GM06990 (cell line): ENCODE results near the gene RBM28.

Experiments used
- DNase-seq: peaks from one replicate; pipeline ENCODE4 v3.0.0-alpha.2; 2011; ENCODE audit not compliant: insufficient read length; ENCODE audit errors: extremely low read depth
- H3K27me3 ChIP-seq: replicated peaks from 2 replicates; pipeline ENCODE4 v1.6.0; 2011; ENCODE audit warnings: low read length; ENCODE audit not compliant: control insufficient read depth, insufficient read depth
- H3K36me3 ChIP-seq: 2 replicates; pipeline ENCODE4 v1.5.1; 2011; ENCODE audit warnings: low read length; ENCODE audit not compliant: control insufficient read depth, insufficient read depth
- H3K4me3 ChIP-seq: replicated peaks from 2 replicates; pipeline ENCODE4 v1.5.1; 2011; ENCODE audit warnings: low read depth, mild to moderate bottlenecking, control low read depth, low read length
- CTCF ChIP-seq: IDR thresholded peaks from 2 replicates; pipeline ENCODE4 v1.5.1; 2011; ENCODE audit warnings: low read length, control low read depth, mild to moderate bottlenecking, inconsistent platforms; ENCODE audit not compliant: insufficient read depth, poor library complexity, severe bottlenecking

Gene RBM28

GRCh38 chr7:128389085-128389617, 45.4 kb upstream of the RBM28 start:
- H3K27me3 ChIP-seq: no peaks in the 10 kb centered on the region
- peak; percentile 5 for TF ChIP-seq CTCF
- H3K36me3 ChIP-seq: peaks cover 11% of the 10 kb centered on the region
- no peak for DNase-seq
- H3K4me3 ChIP-seq: no peak overlapping the region

DNA sequence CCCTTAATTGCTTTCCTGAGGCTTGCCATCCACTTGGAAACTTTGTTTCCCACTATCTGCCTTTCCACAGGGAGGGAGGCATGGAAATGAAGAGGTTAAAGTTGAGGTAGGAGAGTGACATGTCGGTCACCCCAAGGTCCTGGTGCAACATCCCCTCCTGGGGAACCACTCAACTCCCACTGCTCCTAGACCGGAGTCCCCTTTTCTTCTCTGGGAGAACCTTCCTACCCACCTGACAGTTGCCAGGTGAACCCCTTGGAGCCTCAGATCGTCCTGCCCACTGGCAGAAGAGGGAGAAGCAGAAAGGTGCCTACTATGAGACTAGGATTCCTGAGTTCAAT, 44.4 kb upstream of the RBM28 start:
- DNase-seq: no peak
- Histone ChIP-seq H3K27me3 (no peaks in the 10 kb centered on the region), H3K4me3 (no peak overlapping the region), H3K36me3 (peaks cover 4% of the 10 kb centered on the region)
- no peak for TF ChIP-seq CTCF

DNA sequence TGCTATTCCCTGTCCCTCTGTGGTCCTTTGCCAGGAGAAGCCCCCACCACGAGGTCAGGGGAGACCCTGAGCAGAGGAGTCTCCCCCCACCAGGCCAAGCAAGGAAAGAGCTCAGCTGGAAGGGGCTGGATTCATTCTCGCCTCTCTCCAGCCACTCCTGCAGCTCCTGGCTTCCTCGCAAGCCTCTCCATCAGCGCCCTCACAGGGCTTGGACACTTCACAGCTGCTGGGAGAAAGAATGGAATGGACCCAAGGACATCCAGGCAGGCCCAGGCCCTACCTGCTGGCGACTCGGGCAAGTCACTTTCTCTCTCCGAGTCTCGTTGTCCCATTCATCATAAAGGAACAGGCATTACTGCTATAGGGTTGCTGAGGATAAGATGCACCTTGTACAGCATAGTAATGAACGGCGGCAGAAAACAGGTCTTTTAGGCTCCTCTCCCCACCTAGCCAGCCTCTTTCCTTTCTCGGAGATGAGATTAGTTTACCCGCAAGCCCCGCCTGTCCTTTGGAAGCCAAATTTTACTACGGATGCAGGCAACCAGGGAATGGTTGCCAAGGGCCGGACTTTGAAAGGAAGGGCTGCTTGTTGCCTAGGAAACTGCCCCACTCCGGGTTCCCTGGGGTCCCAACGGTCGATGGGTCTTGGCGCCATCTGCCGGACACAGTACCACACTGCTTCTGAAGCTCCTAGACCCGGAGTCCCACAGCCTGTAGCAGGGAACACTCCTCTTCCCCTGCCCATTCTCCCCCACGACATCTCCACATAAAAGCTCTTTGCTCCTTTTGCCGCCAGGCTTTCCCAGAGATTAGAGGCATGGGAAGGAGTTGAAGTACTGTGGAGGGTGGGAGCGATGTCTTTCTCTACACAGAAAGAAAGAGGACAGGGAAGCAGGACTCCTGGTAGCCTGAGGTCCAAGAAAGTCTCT, 43.8 kb upstream of the RBM28 start:
- Histone ChIP-seq H3K36me3 (peaks cover 1% of the 10 kb centered on the region), H3K27me3 (no peaks in the 10 kb centered on the region), H3K4me3 (no peak overlapping the region)
- DNase-seq: no peak
- TF ChIP-seq CTCF: peak; percentile 86

DNA sequence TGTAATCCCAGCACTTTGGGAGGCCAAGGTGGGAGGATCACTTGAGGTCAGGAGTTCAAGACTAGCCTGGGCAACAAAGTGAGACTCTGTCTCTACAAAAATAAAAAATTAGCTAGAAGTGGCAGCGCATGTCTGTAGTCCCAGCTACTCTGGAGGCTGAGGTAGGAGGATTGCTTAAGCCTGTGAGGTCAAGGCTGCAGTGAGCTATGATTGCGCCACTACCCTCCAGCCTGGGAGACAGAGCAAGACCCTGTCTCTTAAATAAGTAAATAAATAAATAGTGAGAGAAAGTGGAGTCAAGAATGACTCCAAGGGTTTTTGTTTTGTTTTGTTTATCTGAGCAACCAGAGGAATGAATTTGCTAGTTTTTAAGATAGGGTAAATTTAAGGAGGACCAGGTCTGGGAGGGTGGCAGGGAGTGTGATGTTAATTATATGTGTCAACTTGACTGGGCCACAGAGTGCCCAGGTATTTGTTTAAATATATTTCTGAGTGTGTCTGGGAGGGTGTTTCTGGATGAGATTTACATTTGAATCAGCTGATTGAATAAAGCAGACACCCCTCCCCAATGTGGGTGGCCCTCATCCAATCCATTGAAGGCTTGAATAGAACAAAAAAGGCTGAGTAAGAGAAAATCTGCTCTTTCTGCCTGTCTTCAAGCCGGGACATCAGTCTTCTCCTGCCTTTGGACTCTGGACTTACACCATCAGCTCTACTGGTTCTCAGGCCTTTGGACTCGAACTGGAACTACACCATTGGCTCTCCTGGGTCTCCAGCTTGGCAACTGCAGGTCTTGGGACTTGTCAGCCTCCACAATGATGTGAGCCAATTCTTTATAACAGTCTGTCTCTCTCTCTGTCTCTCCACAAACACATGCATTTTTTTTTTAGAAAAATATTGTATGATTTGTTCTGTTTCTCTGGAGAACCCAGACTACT, 42.5 kb upstream of the RBM28 start:
- no peaks in the 10 kb centered on the region for H3K36me3 ChIP-seq
- no peak overlapping the region for H3K4me3 ChIP-seq
- DNase-seq: no peak
- no peaks in the 10 kb centered on the region for H3K27me3 ChIP-seq
- no peak for TF ChIP-seq CTCF

DNA sequence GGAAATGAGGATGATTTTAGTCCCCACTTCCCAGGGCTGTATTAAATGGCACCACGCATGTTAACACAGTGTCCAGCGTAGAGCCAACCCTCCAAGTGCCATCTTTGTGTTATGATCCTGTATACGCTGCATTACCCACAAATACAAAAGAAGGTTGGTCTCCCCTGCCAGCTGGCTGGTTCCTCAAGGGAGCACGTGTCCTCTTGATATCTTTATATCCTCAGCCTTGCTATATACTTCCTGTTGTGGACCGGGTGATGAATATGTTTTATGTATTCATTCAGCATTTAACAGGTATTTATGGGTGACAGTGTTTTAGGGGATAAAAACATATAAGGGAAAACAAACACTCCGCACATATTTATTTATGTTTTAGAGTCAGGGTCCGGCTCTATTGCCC, 41.0 kb upstream of the RBM28 start:
- TF ChIP-seq CTCF: no peak
- Histone ChIP-seq H3K4me3 (no peak overlapping the region), H3K27me3 (no peaks in the 10 kb centered on the region), H3K36me3 (no peaks in the 10 kb centered on the region)
- no peak for DNase-seq
